ENCODE measurements around the gene CTXND1. TPM values are rescaled to one million over a fixed set of nuclear protein-coding genes. Genes with fewer than 3 reads are reported as not detected.

CTXND1 gene
- total RNA-seq, 2 experiments from 2014 or later: not detected

DNA sequence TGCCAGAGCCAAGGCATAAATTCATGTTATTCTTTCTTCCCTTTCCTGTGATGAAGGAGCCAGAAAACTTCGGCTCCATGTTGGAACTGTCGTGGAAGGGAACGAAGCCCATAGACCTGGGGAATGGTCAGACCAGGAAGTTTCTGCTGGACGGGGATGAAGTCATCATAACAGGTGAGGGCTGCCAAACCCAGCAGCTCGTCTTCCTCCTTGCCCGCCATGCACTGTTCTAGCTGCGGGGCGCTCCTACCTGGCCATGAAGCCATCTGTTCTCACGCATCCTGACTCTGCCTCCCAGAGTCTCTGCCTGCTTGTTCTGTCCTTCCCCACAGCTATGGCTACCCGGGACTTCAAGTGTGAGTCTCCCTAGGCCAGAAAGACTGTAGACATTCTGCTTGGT lies 71.0 kb downstream of the CTXND1 start:
- H3K4me2 ChIP-seq (ENCODE audit: low read length): no peak overlapping the region
- CTCF ChIA-PET (ENCODE audit: unreplicated experiment): no interaction called here
- DNase-seq (ENCODE audit: low spot score): no peak
- no peak overlapping the region for H2AFZ ChIP-seq (ENCODE audit: low read length)
- no peaks in the 10 kb centered on the region for H3K9me2 ChIP-seq (ENCODE audit: insufficient read depth, low read length)
- intact Hi-C loops (cut with micrococcal nuclease; ENCODE audit: unreplicated experiment): no loop called here
- H3K36me3 ChIP-seq (ENCODE audit: insufficient read depth, low read length): no peaks in the 10 kb centered on the region
- H3K4me1 ChIP-seq (ENCODE audit: insufficient read depth, low read length, poor library complexity, severe bottlenecking): no peaks in the 10 kb centered on the region
- POLR2A ChIA-PET: no interaction called here
- no peaks in the 10 kb centered on the region for H4K20me1 ChIP-seq (ENCODE audit: insufficient read depth, low read length)
- no peak for TF ChIP-seq EZH2phosphoT487 (IDR thresholded peaks at IDR 0.05; ENCODE audit: borderline replicate concordance, low read depth, low read length)
- TF ChIP-seq, protein P1, sequence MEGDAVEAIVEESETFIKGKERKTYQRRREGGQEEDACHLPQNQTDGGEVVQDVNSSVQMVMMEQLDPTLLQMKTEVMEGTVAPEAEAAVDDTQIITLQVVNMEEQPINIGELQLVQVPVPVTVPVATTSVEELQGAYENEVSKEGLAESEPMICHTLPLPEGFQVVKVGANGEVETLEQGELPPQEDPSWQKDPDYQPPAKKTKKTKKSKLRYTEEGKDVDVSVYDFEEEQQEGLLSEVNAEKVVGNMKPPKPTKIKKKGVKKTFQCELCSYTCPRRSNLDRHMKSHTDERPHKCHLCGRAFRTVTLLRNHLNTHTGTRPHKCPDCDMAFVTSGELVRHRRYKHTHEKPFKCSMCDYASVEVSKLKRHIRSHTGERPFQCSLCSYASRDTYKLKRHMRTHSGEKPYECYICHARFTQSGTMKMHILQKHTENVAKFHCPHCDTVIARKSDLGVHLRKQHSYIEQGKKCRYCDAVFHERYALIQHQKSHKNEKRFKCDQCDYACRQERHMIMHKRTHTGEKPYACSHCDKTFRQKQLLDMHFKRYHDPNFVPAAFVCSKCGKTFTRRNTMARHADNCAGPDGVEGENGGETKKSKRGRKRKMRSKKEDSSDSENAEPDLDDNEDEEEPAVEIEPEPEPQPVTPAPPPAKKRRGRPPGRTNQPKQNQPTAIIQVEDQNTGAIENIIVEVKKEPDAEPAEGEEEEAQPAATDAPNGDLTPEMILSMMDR (conservative IDR thresholded peaks at IDR 0.05; ENCODE audit: low read length): no peak
- no peak overlapping the region for H3K4me3 ChIP-seq (ENCODE audit: low read depth, low read length, poor library complexity, severe bottlenecking)
- no peaks in the 10 kb centered on the region for H3K79me2 ChIP-seq (ENCODE audit: insufficient read depth, low read depth, low read length)
- H3K27ac ChIP-seq (ENCODE audit: low read depth, low read length, poor library complexity, severe bottlenecking): no peak overlapping the region
- H3K9me3 ChIP-seq (ENCODE audit: low read length): no peaks in the 10 kb centered on the region
- no TSS peak for BruUV-seq (replicated peaks)

DNA sequence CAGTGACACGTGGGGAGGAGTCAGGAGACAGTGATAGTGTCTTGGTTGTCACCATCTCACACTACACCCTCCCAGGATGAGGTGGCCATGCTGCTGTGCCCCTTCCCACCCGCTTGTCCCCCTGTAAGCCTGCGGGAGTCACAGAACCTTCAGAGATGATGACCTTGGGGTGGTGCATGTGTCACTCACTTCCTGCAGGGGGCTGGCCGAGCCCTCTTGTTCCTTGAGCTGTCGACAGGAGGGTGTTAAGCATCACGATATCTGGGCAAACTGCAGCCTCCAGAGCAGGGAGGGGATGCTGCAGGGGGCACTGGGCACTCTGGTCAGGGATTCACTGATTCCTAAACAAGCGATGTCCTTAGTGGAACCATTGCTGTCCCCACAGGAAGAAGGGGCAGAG lies 71.5 kb downstream of the CTXND1 start:
- Histone ChIP-seq H3K9me2 (ENCODE audit: insufficient read depth, low read length) (no peaks in the 10 kb centered on the region), H3K9me3 (ENCODE audit: low read length) (no peaks in the 10 kb centered on the region), H3K4me1 (ENCODE audit: insufficient read depth, low read length, poor library complexity, severe bottlenecking) (no peaks in the 10 kb centered on the region), H2AFZ (ENCODE audit: low read length) (no peak overlapping the region), H3K79me2 (ENCODE audit: insufficient read depth, low read depth, low read length) (no peaks in the 10 kb centered on the region), H3K4me3 (ENCODE audit: low read depth, low read length, poor library complexity, severe bottlenecking) (no peak overlapping the region), H3K36me3 (ENCODE audit: insufficient read depth, low read length) (no peaks in the 10 kb centered on the region), H3K27ac (ENCODE audit: low read depth, low read length, poor library complexity, severe bottlenecking) (no peak overlapping the region), H3K4me2 (ENCODE audit: low read length) (no peak overlapping the region), H4K20me1 (ENCODE audit: insufficient read depth, low read length) (no peaks in the 10 kb centered on the region)
- POLR2A ChIA-PET: no interaction called here
- intact Hi-C loops (cut with micrococcal nuclease; ENCODE audit: unreplicated experiment): no loop called here
- BruUV-seq (replicated peaks): no TSS peak
- CTCF ChIA-PET (ENCODE audit: unreplicated experiment): no interaction called here
- DNase-seq (ENCODE audit: low spot score): no peak
- TF ChIP-seq EZH2phosphoT487 (IDR thresholded peaks at IDR 0.05; ENCODE audit: borderline replicate concordance, low read depth, low read length): no peak
- TF ChIP-seq, protein P1 (conservative IDR thresholded peaks at IDR 0.05; ENCODE audit: low read length): no peak

- Histone ChIP-seq H3K9me3 (ENCODE audit: low read length) (no peaks in the 10 kb centered on the region), H3K36me3 (ENCODE audit: insufficient read depth, low read length) (no peaks in the 10 kb centered on the region), H3K4me3 (ENCODE audit: low read depth, low read length, poor library complexity, severe bottlenecking) (no peak overlapping the region), H4K20me1 (ENCODE audit: insufficient read depth, low read length) (no peaks in the 10 kb centered on the region), H3K4me1 (ENCODE audit: insufficient read depth, low read length, poor library complexity, severe bottlenecking) (no peaks in the 10 kb centered on the region), H2AFZ (ENCODE audit: low read length) (no peak overlapping the region), H3K79me2 (ENCODE audit: insufficient read depth, low read depth, low read length) (no peaks in the 10 kb centered on the region), H3K27ac (ENCODE audit: low read depth, low read length, poor library complexity, severe bottlenecking) (no peak overlapping the region), H3K4me2 (ENCODE audit: low read length) (no peak overlapping the region), H3K9me2 (ENCODE audit: insufficient read depth, low read length) (no peaks in the 10 kb centered on the region)
- no peak for DNase-seq (ENCODE audit: low spot score)
- no TSS peak for BruUV-seq (replicated peaks)
- intact Hi-C loops (cut with micrococcal nuclease; ENCODE audit: unreplicated experiment): no loop called here
- ChIA-PET CTCF (ENCODE audit: unreplicated experiment) (no interaction called here), POLR2A (no interaction called here)
- TF ChIP-seq EZH2phosphoT487 (IDR thresholded peaks at IDR 0.05; ENCODE audit: borderline replicate concordance, low read depth, low read length): no peak
- TF ChIP-seq, protein P1 (conservative IDR thresholded peaks at IDR 0.05; ENCODE audit: low read length): no peak
Measured at GRCh38 chr15:80179935-80180334, 72.1 kb downstream of the CTXND1 start.

All from OCI-LY7 (cell line).